Panc1 (cell line): ENCODE results near the gene NCK2. TPM values are rescaled to one million over a fixed set of nuclear protein-coding genes. Genes with fewer than 3 reads are reported as not detected.

Experiments used
- ATAC-seq: fragments of 200-7000 bp; cut with Tn5 transposase; 2 replicates; pipeline ENCODE4 v1.9.1; 2020; ENCODE audit warnings: mild to moderate bottlenecking, moderate library complexity
- BruUV-seq: library from RNA; stranded (reverse); fragments of 400-500 nt; replicated peaks from 2 replicates; lab custom pipeline; 2021; lab: Mats Ljungman, UMichigan
- CTCF ChIA-PET: fragments of 300-600 bp; sonication (Branson Sonifier 250); formaldehyde crosslinking; loops from one replicate; lab custom pipeline; 2022; ENCODE audit warnings: antibody characterized with exemption; lab: Charles Lee
- POLR2A ChIA-PET: fragments of 300-600 bp; sonication (Branson Sonifier 250); formaldehyde crosslinking; loops from one replicate; lab custom pipeline; 2022; ENCODE audit warnings: antibody characterized with exemption; lab: Charles Lee
- DNase-seq: peaks from one replicate; pipeline ENCODE4 v3.0.0-alpha.2; 2010; ENCODE audit warnings: low read depth, low spot score
- H3K27ac ChIP-seq: 2 replicates; pipeline ENCODE4 v1.5.1; 2011; ENCODE audit warnings: mild to moderate bottlenecking, low read length, inconsistent platforms
- H3K27me3 ChIP-seq: fragments of 200-500 bp; sonication (Bioruptor generic); 2 replicates; pipeline ENCODE4 v1.6.0; 2014; ENCODE audit warnings: low read length, inconsistent platforms; ENCODE audit not compliant: control insufficient read depth, insufficient read depth
- H3K36me3 ChIP-seq: fragments of 200-500 bp; sonication (Bioruptor generic); 2 replicates; pipeline ENCODE4 v1.5.1; 2014; ENCODE audit warnings: inconsistent platforms, mild to moderate bottlenecking, low read length, moderate library complexity; ENCODE audit not compliant: control insufficient read depth, insufficient read depth
- H3K4me1 ChIP-seq: 2 replicates; pipeline ENCODE4 v1.5.1; 2011; ENCODE audit warnings: inconsistent platforms, mild to moderate bottlenecking, low read length, moderate library complexity; ENCODE audit not compliant: control insufficient read depth, insufficient read depth
- H3K4me3 ChIP-seq, 2 experiments: 2 replicates each; pipeline ENCODE4 v1.5.1; 2011 to 2012; ENCODE audit warnings: low read depth in 2 of 2, low read length in 2 of 2, mild to moderate bottlenecking in 2 of 2, inconsistent platforms in 1 of 2, moderate library complexity in 1 of 2
- H3K9me3 ChIP-seq: fragments of 200-500 bp; sonication (Bioruptor generic); 2 replicates; pipeline ENCODE4 v1.5.1; 2014; ENCODE audit warnings: low read depth, mild to moderate bottlenecking, inconsistent platforms, low read length, moderate library complexity; ENCODE audit not compliant: control insufficient read depth, insufficient read depth
- POLR2AphosphoS5 ChIP-seq: IDR thresholded peaks from 2 replicates; pipeline ENCODE4 v1.6.1; 2012; ENCODE audit warnings: mild to moderate bottlenecking, low read depth, low read length, moderate library complexity
- SIN3A ChIP-seq: IDR thresholded peaks from 2 replicates; pipeline ENCODE4 v1.6.1; 2012; ENCODE audit warnings: low read depth, mild to moderate bottlenecking, low read length, moderate library complexity, borderline replicate concordance; ENCODE audit not compliant: insufficient read depth
- TCF7L2 ChIP-seq: IDR thresholded peaks from 2 replicates; pipeline ENCODE4 v1.6.1; 2011; ENCODE audit warnings: mild to moderate bottlenecking, low read depth, low read length, inconsistent platforms
- in situ Hi-C: cut with HindIII; loops from 2 replicates; pipeline ENCODE4 v1.10.0; 2016; ENCODE audit warnings: low sequenced_read_pairs, low pct_unique_long_range_greater_than_20kb
- intact Hi-C: fragments of 100-400 bp; cut with micrococcal nuclease; formaldehyde crosslinking; loops from one replicate; pipeline ENCODE4 v1.10.0; 2022; ENCODE audit not compliant: unreplicated experiment
- total RNA-seq: library from RNA; stranded (reverse); gene quantifications from one replicate; pipeline ENCODE4 v1.2.1, GENCODE V29; 2021; ENCODE audit not compliant: unreplicated experiment
- TF ChIP-seq, protein P1 (sequence below), 2 experiments: IDR thresholded peaks; 2 replicates each; pipeline ENCODE4 v1.6.1; 2011 to 2012; ENCODE audit warnings: low read depth in 2 of 2, control low read depth in 1 of 2, low read length in 1 of 2, mild to moderate bottlenecking in 1 of 2, moderate library complexity in 1 of 2; ENCODE audit not compliant: insufficient read depth in 1 of 2
- TF ChIP-seq, protein P2 (sequence below): fragments of 450-650 bp; IDR thresholded peaks from 2 replicates; pipeline ENCODE4 v1.5.1; 2017; ENCODE audit warnings: mild to moderate bottlenecking

The NCK2 gene
- total RNA-seq, 1 experiment from 2014 or later: 60.7 TPM

DNA sequence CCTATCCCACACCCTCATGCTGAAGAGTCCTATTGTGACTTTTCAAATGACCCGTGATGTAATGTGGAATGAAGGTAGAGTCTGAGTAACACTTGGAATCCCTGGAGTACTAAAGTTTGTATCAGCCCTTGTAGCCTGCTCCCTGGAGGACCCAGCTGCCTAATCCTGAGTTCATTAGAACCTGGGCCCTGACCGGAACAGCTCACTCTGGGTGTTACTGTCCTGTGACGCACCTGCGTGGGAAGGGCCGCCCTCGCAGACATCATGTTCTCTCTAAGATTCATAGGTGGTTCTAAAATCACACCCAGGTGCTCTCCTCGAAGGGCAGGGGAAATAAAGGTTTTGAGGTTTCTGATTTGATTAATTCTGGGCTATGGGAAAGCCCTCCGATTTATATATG lies 62.3 kb downstream of the NCK2 start:
- ATAC-seq (no peak), DNase-seq (no peak)
- TF ChIP-seq TCF7L2: no peak
- TF ChIP-seq SIN3A: no peak
- no peak for TF ChIP-seq POLR2AphosphoS5
- TF ChIP-seq, protein P1, sequence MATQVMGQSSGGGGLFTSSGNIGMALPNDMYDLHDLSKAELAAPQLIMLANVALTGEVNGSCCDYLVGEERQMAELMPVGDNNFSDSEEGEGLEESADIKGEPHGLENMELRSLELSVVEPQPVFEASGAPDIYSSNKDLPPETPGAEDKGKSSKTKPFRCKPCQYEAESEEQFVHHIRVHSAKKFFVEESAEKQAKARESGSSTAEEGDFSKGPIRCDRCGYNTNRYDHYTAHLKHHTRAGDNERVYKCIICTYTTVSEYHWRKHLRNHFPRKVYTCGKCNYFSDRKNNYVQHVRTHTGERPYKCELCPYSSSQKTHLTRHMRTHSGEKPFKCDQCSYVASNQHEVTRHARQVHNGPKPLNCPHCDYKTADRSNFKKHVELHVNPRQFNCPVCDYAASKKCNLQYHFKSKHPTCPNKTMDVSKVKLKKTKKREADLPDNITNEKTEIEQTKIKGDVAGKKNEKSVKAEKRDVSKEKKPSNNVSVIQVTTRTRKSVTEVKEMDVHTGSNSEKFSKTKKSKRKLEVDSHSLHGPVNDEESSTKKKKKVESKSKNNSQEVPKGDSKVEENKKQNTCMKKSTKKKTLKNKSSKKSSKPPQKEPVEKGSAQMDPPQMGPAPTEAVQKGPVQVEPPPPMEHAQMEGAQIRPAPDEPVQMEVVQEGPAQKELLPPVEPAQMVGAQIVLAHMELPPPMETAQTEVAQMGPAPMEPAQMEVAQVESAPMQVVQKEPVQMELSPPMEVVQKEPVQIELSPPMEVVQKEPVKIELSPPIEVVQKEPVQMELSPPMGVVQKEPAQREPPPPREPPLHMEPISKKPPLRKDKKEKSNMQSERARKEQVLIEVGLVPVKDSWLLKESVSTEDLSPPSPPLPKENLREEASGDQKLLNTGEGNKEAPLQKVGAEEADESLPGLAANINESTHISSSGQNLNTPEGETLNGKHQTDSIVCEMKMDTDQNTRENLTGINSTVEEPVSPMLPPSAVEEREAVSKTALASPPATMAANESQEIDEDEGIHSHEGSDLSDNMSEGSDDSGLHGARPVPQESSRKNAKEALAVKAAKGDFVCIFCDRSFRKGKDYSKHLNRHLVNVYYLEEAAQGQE (IDR thresholded peaks at IDR 0.05; ENCODE audit: insufficient read depth in 1 of 2, low read depth in 2 of 2, low read length in 1 of 2): no peak
- TF ChIP-seq, protein P2, sequence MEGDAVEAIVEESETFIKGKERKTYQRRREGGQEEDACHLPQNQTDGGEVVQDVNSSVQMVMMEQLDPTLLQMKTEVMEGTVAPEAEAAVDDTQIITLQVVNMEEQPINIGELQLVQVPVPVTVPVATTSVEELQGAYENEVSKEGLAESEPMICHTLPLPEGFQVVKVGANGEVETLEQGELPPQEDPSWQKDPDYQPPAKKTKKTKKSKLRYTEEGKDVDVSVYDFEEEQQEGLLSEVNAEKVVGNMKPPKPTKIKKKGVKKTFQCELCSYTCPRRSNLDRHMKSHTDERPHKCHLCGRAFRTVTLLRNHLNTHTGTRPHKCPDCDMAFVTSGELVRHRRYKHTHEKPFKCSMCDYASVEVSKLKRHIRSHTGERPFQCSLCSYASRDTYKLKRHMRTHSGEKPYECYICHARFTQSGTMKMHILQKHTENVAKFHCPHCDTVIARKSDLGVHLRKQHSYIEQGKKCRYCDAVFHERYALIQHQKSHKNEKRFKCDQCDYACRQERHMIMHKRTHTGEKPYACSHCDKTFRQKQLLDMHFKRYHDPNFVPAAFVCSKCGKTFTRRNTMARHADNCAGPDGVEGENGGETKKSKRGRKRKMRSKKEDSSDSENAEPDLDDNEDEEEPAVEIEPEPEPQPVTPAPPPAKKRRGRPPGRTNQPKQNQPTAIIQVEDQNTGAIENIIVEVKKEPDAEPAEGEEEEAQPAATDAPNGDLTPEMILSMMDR: no peak
- no peaks in the 10 kb centered on the region for H3K36me3 ChIP-seq
- in situ Hi-C loops (no loop called here), intact Hi-C loops (no loop called here)
- H3K4me1 ChIP-seq: no peaks in the 10 kb centered on the region
- H3K27ac ChIP-seq: no peak overlapping the region
- ChIA-PET CTCF (no interaction called here), POLR2A (no interaction called here)
- no TSS peak for BruUV-seq
- no peak overlapping the region for H3K4me3 ChIP-seq
- H3K27me3 ChIP-seq: no peaks in the 10 kb centered on the region
- no peaks in the 10 kb centered on the region for H3K9me3 ChIP-seq

DNA sequence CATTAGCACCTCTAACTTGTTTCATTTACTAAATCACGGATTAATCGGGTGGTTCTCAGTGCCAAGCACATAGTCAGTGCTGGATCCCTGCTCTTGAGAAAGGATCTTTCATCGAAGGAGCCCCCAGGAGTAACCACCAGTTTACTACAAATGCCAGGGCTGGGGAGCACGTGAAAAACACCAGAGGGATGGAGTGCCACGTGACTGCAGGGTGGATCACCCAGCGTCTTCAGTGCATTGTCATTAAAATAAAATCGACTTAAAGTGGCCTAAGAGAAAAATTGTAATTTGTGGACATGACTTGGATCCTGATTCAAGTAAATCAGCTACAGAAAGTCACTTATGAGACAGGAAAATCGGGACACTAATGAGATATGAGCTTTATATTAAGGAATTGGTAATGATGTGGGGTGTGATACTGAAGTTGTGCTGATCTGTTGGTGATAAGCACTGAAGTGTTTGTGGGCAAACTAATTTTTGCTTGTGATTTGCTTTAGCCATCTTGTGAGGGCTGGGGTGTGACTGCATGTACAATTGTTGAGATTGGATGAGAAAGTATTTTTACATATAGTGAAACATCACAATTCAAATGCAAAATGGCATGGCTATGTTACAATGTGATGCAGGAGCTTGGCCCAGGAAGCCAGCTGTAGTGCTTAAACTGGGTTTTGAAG lies 63.8 kb downstream of the NCK2 start:
- no TSS peak for BruUV-seq
- Histone ChIP-seq H3K4me3 (no peak overlapping the region), H3K4me1 (no peaks in the 10 kb centered on the region), H3K36me3 (no peaks in the 10 kb centered on the region), H3K27me3 (no peaks in the 10 kb centered on the region), H3K27ac (no peak overlapping the region), H3K9me3 (no peaks in the 10 kb centered on the region)
- TF ChIP-seq TCF7L2 (no peak), POLR2AphosphoS5 (no peak), SIN3A (no peak)
- TF ChIP-seq, protein P2: no peak
- TF ChIP-seq, protein P1 (IDR thresholded peaks at IDR 0.05; ENCODE audit: insufficient read depth in 1 of 2, low read depth in 2 of 2, low read length in 1 of 2): no peak
- DNase-seq: no peak
- in situ Hi-C loops (no loop called here), intact Hi-C loops (no loop called here)
- ATAC-seq: no peak
- ChIA-PET CTCF (no interaction called here), POLR2A (no interaction called here)
